Mesenchymal stem cell (in vitro differentiated cells and primary cell): ENCODE results near the gene MT1G.

Source experiments
- DNase-seq: peaks from one replicate; pipeline ENCODE4 v3.0.0-alpha.2; 2013
- H2AFZ ChIP-seq: one replicate; pipeline ENCODE4 v1.6.1; 2013; ENCODE audit warnings: low read depth, mild to moderate bottlenecking, control low read depth, inconsistent platforms, low read length, moderate library complexity
- H2AK5ac ChIP-seq: 2 replicates; pipeline ENCODE4 v1.6.1; 2013; ENCODE audit warnings: low read length, moderate library complexity, mild to moderate bottlenecking, inconsistent platforms; ENCODE audit not compliant: severe bottlenecking
- H2BK120ac ChIP-seq: one replicate; pipeline ENCODE4 v1.6.1; 2013; ENCODE audit warnings: low read depth, mild to moderate bottlenecking, inconsistent platforms, low read length, moderate library complexity
- H2BK12ac ChIP-seq, 2 experiments: one replicate each; pipeline ENCODE4 v1.6.1; 2013; ENCODE audit warnings: inconsistent platforms in 2 of 2, low read length in 2 of 2, mild to moderate bottlenecking in 2 of 2, moderate library complexity in 2 of 2, control low read depth in 1 of 2
- H2BK15ac ChIP-seq: one replicate; pipeline ENCODE4 v1.6.1; 2013; ENCODE audit warnings: mild to moderate bottlenecking, low read depth, inconsistent platforms; ENCODE audit not compliant: poor library complexity, severe bottlenecking
- H2BK5ac ChIP-seq: 2 replicates; pipeline ENCODE4 v1.6.1; 2013; ENCODE audit warnings: low read depth, mild to moderate bottlenecking, low read length, control low read depth, inconsistent platforms; ENCODE audit not compliant: poor library complexity, severe bottlenecking
- H3K14ac ChIP-seq, 2 experiments: one replicate each; pipeline ENCODE4 v1.6.1; 2013; ENCODE audit warnings: inconsistent platforms in 2 of 2, low read length in 2 of 2, control low read depth in 1 of 2, mild to moderate bottlenecking in 1 of 2, moderate library complexity in 1 of 2
- H3K18ac ChIP-seq, 2 experiments: one replicate each; pipeline ENCODE4 v1.6.1; 2013; ENCODE audit warnings: inconsistent platforms in 2 of 2, low read length in 2 of 2, control low read depth in 1 of 2, low read depth in 1 of 2, mild to moderate bottlenecking in 1 of 2
- H3K23ac ChIP-seq, 2 experiments: one replicate each; pipeline ENCODE4 v1.6.1; 2013; ENCODE audit warnings: inconsistent platforms in 2 of 2, low read length in 2 of 2, mild to moderate bottlenecking in 2 of 2, moderate library complexity in 2 of 2, control low read depth in 1 of 2
- H3K27ac ChIP-seq: 2 replicates; pipeline ENCODE4 v1.5.1; 2013; ENCODE audit warnings: mild to moderate bottlenecking, moderate library complexity, low read length, control low read depth, inconsistent platforms; ENCODE audit not compliant: poor library complexity, severe bottlenecking
- H3K27me3 ChIP-seq, 2 experiments: 2 replicates each; pipeline versions ENCODE4 v1.6.1 to v1.7.0; 2013; ENCODE audit warnings: low read length in 2 of 2, mild to moderate bottlenecking in 2 of 2, moderate library complexity in 2 of 2, control low read depth in 1 of 2, inconsistent platforms in 1 of 2; ENCODE audit not compliant: control insufficient read depth in 1 of 2, insufficient read depth in 1 of 2
- H3K36me3 ChIP-seq, 2 experiments: 2 replicates each; pipeline versions ENCODE4 v1.6.1 to v1.7.0; 2013; ENCODE audit warnings: low read length in 2 of 2, control low read depth in 1 of 2, inconsistent platforms in 1 of 2, low read depth in 1 of 2, mild to moderate bottlenecking in 1 of 2; ENCODE audit not compliant: insufficient read depth in 2 of 2, control insufficient read depth in 1 of 2
- H3K4ac ChIP-seq, 2 experiments: one replicate each; pipeline ENCODE4 v1.6.1; 2013; ENCODE audit warnings: inconsistent platforms in 2 of 2, low read length in 2 of 2, mild to moderate bottlenecking in 2 of 2, moderate library complexity in 2 of 2, control low read depth in 1 of 2, low read depth in 1 of 2
- H3K4me1 ChIP-seq: 2 replicates; pipeline ENCODE4 v1.6.1; 2013; ENCODE audit warnings: low read depth, low read length, control low read depth; ENCODE audit not compliant: control insufficient read depth, insufficient read depth
- H3K4me2 ChIP-seq: 2 replicates; pipeline ENCODE4 v1.6.1; 2013; ENCODE audit warnings: low read length, mild to moderate bottlenecking, inconsistent platforms; ENCODE audit not compliant: poor library complexity, severe bottlenecking
- H3K4me3 ChIP-seq, 2 experiments: 2 replicates each; pipeline versions ENCODE4 v1.5.1 to v1.7.0; 2013; ENCODE audit warnings: low read length in 2 of 2, mild to moderate bottlenecking in 2 of 2, control low read depth in 1 of 2, low read depth in 1 of 2; ENCODE audit not compliant: insufficient read depth in 1 of 2
- H3K79me1 ChIP-seq: replicated peaks from 2 replicates; pipeline ENCODE4 v1.6.1; 2013; ENCODE audit warnings: mild to moderate bottlenecking, control low read depth, low read length, inconsistent platforms; ENCODE audit not compliant: poor library complexity, severe bottlenecking
- H3K9ac ChIP-seq: 2 replicates; pipeline ENCODE4 v1.7.0; 2013; ENCODE audit warnings: mild to moderate bottlenecking, low read length, moderate library complexity
- H3K9me3 ChIP-seq: 2 replicates; pipeline ENCODE4 v1.7.0; 2013; ENCODE audit warnings: mild to moderate bottlenecking, low read length; ENCODE audit not compliant: control insufficient read depth
- H4K8ac ChIP-seq: one replicate; pipeline ENCODE4 v1.6.1; 2013; ENCODE audit warnings: inconsistent platforms, mild to moderate bottlenecking, low read length, moderate library complexity
- H4K91ac ChIP-seq: one replicate; pipeline ENCODE4 v1.6.1; 2013; ENCODE audit warnings: mild to moderate bottlenecking, low read length, inconsistent platforms
- whole genome bisulfite sequencing: methylation state at CpG from one replicate; pipeline ENCODE4 v1.1.7; 2013; ENCODE audit warnings: mixed read lengths; 5-methylcytosine and 5-hydroxymethylcytosine counted together

Gene MT1G

DNA sequence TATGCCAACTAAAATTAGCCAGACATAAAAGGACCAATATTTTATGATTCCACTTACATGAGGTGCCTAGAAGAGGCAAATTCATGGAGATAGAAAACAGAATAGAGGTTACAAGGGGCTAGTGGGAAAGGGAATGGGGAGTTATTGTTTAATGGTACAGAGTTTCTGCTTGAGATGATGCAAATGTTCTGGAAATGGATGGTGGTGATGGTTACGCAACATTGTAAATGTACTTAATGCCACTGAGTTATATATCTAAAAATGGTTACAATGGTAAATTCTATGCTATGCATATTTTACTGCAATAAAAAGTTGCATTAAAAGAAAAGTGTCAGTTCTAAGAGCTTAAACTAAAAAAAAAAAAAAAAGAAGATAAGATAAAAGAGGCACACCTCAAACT is 32.3 kb upstream of the MT1G start:
- Histone ChIP-seq H3K18ac (no peak overlapping the region), H2BK12ac (no peak overlapping the region), H3K27ac (no peak overlapping the region), H3K4me3 (no peak overlapping the region), H3K23ac (no peak overlapping the region), H3K4me1 (no peaks in the 10 kb centered on the region), H2AK5ac (no peak overlapping the region), H3K9me3 (no peaks in the 10 kb centered on the region), H3K79me1 (no peaks in the 10 kb centered on the region), H3K4ac (no peak overlapping the region), H2BK120ac (no peak overlapping the region), H4K91ac (no peak overlapping the region), H2AFZ (no peak overlapping the region), H3K27me3 (no peaks in the 10 kb centered on the region), H3K4me2 (no peak overlapping the region), H2BK15ac (no peak overlapping the region), H3K9ac (no peak overlapping the region), H2BK5ac (no peak overlapping the region), H4K8ac (no peak overlapping the region), H3K14ac (no peak overlapping the region), H3K36me3 (no peaks in the 10 kb centered on the region)
- no peak for DNase-seq
- no CpG with 5 or more reads among the region's 1 CpG for WGBS

DNA sequence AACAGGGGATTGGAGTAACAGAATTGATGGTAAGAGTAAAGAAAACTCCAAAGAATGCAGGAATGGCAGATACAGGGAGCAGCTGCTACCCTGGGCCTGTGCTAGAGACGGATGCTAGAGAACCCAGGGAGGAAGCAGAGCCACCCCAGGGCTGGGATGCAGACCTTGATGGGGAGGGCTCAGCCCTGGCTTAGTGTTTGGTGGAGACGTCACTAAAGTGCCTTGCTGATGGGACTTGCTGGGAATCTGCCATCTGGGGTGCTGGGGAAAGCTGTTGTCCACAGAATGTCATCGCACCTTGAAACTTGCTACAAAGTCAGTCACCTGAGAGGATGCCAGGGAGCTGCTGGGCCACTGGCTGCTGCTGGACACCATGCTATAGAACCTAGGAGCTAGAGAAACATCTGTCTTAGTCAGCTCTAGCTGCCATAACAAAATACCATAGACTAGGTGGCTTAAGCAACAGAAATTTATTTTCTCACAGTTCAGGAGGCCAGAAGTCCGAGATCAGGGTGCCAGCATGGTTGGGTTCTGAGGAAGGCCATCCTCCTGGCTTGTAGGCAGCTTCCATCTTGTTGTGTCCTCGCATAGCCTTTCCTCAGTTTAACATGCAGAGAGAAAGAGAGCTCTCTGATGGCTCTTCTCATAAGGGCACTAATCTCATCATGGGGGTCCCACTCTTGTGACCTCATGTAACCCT is 29.7 kb upstream of the MT1G start:
- Histone ChIP-seq H2BK5ac (no peak overlapping the region), H2AFZ (no peak overlapping the region), H3K9me3 (no peaks in the 10 kb centered on the region), H2BK120ac (no peak overlapping the region), H3K4me2 (no peak overlapping the region), H3K14ac (no peak overlapping the region), H3K4me1 (no peaks in the 10 kb centered on the region), H3K79me1 (no peaks in the 10 kb centered on the region), H4K91ac (no peak overlapping the region), H3K27me3 (no peaks in the 10 kb centered on the region), H2AK5ac (no peak overlapping the region), H3K9ac (no peak overlapping the region), H3K36me3 (no peaks in the 10 kb centered on the region), H3K18ac (no peak overlapping the region), H3K27ac (no peak overlapping the region), H3K23ac (no peak overlapping the region), H3K4me3 (no peak overlapping the region), H2BK15ac (no peak overlapping the region), H3K4ac (no peak overlapping the region), H4K8ac (no peak overlapping the region), H2BK12ac (no peak overlapping the region)
- 85% methylated on average over 5 of the region's 5 CpGs for WGBS
- DNase-seq, result no peak

DNA sequence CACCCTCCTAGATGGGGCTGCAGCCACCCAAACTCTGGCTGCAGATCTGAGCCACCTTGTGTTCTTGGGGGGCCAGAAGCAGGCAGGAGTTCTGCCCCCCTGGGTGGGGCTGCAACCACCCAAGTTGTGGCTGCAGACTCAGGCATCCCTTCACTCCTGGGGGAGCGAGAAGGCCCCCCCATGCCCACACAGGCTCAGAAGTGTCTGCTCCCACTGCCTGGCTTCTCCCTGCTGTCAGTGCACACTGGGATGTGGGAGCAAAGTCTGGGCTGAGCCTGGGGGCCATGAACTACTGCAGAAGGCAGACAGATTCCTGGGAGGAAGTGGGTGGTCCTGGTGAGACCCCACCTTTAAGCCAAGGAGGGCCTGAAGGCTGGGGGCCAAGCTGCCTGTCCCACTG is 27.4 kb upstream of the MT1G start:
- WGBS, result 56% methylated on average over 1 of the region's 1 CpG
- Histone ChIP-seq H4K91ac (no peak overlapping the region), H2BK15ac (no peak overlapping the region), H3K4me3 (no peak overlapping the region), H3K9ac (no peak overlapping the region), H3K4ac (no peak overlapping the region), H3K18ac (no peak overlapping the region), H3K23ac (no peak overlapping the region), H3K14ac (no peak overlapping the region), H3K79me1 (no peaks in the 10 kb centered on the region), H4K8ac (no peak overlapping the region), H2BK12ac (no peak overlapping the region), H2BK5ac (no peak overlapping the region), H3K4me2 (no peak overlapping the region), H3K27ac (no peak overlapping the region), H2AK5ac (no peak overlapping the region), H2AFZ (no peak overlapping the region), H3K27me3 (no peaks in the 10 kb centered on the region), H3K36me3 (no peaks in the 10 kb centered on the region), H3K9me3 (no peaks in the 10 kb centered on the region), H3K4me1 (no peaks in the 10 kb centered on the region), H2BK120ac (no peak overlapping the region)
- no peak for DNase-seq

DNA sequence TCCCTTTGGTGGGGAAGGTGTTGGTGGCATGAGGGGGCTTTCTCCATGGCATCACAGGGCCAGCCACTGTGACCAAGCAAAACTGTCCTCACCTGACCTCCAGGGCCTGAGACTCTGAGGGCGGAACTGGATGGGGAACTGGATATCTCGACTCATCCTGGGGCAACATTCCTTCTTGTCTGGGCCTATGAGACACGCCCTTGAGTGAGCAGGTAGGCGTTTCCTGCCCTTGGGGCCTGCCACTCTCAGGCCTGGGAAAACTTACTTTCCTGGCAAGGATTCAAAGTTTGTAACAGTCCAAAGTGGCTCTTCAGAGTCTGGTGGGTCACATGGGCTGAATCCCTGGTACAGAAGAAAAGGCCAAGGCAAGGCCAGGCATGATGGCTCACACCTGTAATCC is 24.0 kb upstream of the MT1G start:
- Histone ChIP-seq H3K23ac (no peak overlapping the region), H2BK120ac (no peak overlapping the region), H3K14ac (no peak overlapping the region), H3K36me3 (no peaks in the 10 kb centered on the region), H3K4me1 (peaks cover 3% of the 10 kb centered on the region), H2AK5ac (no peak overlapping the region), H3K27ac (no peak overlapping the region), H3K9me3 (peaks cover 5% of the 10 kb centered on the region), H2AFZ (no peak overlapping the region), H3K18ac (no peak overlapping the region), H4K91ac (no peak overlapping the region), H3K4me2 (no peak overlapping the region), H2BK12ac (no peak overlapping the region), H3K79me1 (no peaks in the 10 kb centered on the region), H3K9ac (no peak overlapping the region), H3K4me3 (no peak overlapping the region), H4K8ac (no peak overlapping the region), H3K27me3 (no peaks in the 10 kb centered on the region), H2BK5ac (no peak overlapping the region), H3K4ac (no peak overlapping the region), H2BK15ac (no peak overlapping the region)
- DNase-seq, result no peak
- WGBS, result 66% methylated on average over 4 of the region's 4 CpGs
